TTC549 (cell line): ENCODE data around the gene NDUFA13.

Experiments
- FAIRE-seq: peaks from 2 replicates; lab custom pipeline; 2012; peaks lifted over from hg19 to GRCh38; lab: Jason Lieb, UNC

The NDUFA13 gene

DNA sequence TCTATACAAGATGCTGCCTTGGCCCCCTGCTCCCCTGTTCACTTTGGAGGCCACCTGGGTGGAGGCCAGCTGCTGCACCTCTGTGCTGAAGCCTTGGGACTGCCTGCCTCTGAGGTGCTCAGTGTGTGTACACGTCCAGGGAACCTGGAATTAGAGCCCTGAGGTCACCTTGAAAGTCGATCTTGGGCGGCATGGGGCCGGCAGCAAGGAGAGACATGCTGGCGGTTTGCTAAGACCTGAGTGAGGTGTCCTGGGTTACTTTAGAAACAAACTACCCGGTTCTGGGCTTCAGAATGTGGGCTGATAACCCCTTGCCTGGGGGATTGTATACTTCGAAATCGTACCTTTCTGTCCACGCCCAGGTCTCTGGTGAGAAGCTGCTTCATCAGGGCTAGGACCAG is 26.2 kb upstream of the NDUFA13 start:
- no peak for FAIRE-seq

GRCh38 chr19:19490214-19490968 is 25.6 kb upstream of the NDUFA13 start:
- FAIRE-seq: peak; percentile 61

- no peak for FAIRE-seq
Measured at GRCh38 chr19:19491321-19492025, 24.6 kb upstream of the NDUFA13 start.

GRCh38 chr19:19492026-19492610 is 23.9 kb upstream of the NDUFA13 start:
- FAIRE-seq: no peak

DNA sequence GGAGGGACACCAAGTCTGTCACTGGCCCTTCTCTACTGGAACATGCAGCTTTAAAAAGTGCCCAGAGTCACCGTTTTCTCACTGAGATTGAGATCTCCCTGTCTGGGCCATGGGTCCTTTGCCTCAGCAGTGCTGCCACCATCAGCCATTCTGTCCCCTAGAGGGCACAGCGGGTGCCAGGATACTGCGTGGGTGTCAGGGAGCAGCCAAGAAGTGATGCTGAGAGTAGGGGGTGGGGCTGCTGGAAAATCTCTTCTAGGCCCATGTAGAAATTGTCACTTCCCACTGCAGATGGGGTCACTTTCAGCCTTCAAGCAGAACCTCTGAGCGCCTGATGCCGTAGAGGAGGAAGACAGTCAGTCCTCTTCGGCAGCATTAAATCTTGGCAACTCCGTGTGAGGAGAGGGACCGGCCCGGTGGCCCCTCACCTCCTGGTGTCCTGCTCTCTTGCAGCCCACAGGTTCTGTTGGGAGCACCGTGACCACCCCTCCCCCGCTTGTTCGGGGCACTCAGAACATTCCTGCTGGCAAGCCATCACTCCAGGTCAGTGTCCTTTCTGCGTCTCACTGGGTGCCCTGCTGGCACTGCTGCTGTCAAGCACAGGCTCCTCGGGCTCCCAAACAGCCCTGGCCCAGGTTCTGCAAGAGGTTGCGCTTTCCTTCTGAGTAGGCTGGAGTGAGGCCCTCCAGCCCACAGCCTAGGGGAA is 22.0 kb upstream of the NDUFA13 start:
- no peak for FAIRE-seq

- no peak for FAIRE-seq
Measured at GRCh38 chr19:19495614-19496603, 20.1 kb upstream of the NDUFA13 start.

DNA sequence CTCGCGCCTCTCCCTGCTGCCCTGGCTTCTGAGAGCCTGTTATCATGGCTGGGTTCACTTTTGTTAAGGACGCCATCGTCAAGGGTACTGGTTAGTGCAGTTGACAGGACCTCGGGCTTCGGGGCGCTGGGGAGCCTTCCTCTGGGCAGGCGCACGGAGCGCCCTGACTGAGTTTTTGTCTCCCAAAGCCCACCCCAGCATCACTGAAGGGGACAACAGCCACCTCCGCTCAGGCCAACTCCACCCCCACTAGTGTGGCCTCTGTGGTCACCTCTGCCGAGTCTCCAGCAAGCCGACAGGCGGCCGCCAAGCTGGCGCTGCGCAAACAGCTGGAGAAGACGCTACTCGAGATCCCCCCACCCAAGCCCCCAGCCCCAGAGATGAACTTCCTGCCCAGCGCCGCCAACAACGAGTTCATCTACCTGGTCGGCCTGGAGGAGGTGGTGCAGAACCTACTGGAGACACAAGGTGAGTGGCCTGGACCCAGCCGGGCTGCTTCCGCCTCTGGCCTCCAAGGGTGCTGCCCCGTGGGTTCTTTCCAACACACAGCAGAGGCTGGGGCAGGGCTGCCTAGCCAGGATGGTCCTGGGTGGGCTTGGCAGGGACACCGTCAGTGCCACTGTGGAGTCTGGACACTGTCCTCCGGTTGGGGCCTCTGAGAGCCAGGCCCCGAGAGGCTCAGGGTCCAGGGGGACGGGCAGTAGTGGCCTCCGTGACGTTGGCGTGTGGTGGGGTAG is 17.6 kb upstream of the NDUFA13 start:
- no peak for FAIRE-seq

DNA sequence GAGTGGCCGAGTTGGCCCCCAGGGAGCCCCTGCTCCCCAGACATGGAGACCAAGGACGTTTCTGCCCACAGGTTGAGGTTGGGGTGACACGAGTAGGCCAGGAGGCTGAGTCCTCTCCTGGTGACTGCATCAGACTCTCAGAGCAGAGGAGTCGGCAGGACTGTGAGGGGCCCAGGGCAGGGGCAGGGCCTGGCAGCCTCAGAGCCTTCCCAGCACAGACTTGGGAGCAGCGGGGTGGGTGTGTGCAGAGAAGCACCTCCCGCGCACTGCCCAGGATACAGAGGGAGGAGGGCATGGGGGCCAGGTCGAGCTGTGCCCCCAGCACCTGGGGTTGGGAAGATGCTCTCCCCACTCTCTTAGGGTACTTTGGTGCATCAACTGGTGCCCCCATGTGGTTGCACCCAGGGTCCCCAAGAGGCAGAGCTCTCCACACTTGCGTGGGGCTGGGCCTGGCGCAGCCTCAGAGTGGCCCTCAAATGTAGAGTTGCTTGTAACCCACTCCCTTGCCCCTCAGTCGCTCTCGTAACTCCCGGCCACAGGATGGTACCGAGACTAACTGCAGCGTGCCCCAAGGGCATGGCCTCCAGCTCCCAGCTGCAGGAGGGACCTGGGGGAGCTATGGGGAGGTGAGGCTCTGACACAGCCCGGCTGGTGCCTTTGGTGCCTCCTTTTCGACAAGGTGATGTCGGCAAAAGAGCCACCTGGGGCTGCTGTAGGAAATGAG is 16.6 kb upstream of the NDUFA13 start:
- no peak for FAIRE-seq

DNA sequence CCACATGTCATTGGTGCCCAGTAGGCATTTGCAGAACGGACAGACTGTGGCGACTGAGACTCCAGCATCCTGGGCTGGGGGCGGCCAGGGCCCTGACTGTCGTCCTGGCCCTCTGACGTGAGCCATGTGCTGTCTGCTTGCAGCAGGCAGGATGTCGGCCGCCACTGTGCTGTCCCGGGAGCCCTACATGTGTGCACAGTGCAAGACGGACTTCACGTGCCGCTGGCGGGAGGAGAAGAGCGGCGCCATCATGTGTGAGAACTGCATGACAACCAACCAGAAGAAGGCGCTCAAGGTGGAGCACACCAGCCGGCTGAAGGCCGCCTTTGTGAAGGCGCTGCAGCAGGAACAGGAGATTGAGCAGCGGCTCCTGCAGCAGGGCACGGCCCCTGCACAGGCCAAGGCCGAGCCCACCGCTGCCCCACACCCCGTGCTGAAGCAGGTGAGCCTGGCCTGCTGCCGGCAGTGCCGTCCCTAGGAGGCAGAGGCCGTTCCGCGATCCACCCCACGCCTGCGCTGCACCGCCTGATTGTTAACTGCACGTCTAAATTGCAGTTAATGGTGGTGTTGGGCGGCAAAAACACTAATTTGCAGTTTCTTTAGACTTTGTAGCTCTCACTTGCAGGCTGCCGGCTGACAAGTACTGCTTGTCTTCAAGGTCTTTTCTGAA is 14.9 kb upstream of the NDUFA13 start:
- FAIRE-seq: no peak

DNA sequence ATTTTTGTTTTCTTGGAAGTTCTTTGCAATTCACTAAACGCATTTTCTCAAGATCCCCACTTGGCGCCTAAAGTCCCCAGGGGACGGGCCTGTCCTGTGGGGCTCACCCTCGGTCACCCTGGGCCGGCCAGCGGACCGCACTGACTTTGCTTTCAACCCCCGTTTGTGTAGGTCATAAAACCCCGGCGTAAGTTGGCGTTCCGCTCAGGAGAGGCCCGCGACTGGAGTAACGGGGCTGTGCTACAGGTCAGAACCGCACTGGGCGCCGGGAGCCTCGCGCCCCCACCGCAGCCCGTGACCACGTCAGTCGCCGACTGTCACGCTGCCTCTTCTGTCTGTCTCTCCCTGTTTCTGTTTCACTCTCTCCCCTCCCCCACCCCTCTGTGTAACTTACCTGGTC is 14.2 kb upstream of the NDUFA13 start:
- FAIRE-seq: no peak

GRCh38 chr19:19502281-19502680 is 13.7 kb upstream of the NDUFA13 start:
- FAIRE-seq: no peak

DNA sequence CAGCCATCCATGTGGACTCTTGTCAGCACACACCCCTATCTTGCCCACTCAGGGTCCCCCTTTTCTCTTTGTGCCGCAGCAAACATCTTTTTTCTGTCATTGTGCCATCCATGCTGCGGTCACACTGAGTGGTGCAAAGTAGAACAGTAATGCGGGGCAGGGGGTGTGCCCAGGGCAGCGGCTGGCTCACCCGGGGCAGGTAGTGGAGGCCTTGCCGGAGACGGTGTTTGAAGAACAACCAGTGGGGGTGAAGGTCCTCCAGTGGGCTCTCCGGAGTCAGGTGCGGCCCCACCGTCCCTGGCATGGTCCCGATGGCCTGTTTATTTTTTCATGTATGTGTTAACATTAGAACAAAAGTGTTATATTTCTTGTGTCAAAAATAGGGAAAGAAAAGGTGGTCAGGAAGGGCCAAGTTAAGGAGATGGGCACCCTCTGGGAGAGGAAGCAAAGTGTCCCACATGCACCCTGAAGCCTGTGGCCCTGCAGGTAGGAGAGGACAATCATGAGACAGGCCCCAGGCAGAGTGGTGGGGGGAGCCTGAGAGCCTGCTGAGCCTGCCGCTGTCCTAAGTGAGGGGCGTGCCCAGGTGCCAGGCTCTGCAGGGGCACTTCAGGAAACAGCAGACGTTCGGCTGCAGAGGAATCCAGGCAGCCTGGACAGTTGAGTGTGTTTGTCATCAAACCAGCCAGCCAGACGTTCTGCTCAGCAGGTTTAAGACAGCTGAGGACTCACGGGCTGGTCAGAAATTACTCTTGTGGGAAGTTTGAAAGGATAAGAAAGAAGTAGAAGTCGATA is 13.0 kb upstream of the NDUFA13 start:
- no peak for FAIRE-seq

- FAIRE-seq: no peak
Measured at GRCh38 chr19:19504754-19505668, 11.0 kb upstream of the NDUFA13 start.

- FAIRE-seq: no peak
Measured at GRCh38 chr19:19505669-19506326, 10.2 kb upstream of the NDUFA13 start.

DNA sequence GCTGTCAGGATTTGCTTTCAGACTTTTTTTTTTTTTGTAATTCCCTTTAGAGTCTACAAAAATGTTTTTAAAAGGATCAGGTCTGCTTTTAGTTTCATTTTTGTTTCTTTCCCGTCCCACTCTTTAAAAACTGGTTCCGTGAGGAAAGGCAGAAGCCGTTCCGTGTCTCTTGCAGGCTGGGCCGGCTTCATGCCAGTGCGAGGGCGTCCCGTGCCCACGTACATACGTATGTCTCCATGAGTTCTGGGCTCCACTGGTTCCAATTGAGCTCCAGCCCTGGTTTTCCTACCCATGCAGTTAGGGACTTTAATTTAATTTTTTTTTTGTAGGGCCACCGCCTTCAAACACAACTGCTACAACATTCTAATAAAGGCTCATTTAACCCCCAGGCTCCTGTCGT is 9.4 kb upstream of the NDUFA13 start:
- FAIRE-seq: no peak

DNA sequence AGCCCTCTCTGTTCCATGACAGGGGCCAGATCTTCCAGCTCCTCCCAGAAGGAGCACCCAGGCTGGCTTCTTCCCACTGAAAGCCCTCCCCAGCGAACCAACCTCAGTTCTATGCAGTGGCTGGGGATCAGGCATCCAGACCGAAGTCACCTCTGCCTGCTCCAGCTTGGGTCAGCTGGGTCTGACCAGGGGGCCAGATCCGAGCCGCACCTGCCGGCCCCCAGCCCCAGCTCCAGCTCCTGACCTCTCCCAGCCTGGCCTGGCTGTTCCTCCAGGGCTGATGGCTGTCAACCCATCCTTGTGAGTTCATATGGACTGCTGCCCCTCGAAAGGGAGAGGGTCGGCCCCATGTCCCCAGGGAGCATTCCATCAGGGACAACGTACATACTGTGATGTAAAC is 8.7 kb upstream of the NDUFA13 start:
- FAIRE-seq: no peak

- FAIRE-seq: no peak
Measured at GRCh38 chr19:19508217-19508616, 7.8 kb upstream of the NDUFA13 start.
